ENCODE data around the gene POU5F2.

- TF ChIP-seq AFF4 (CRISPR knock-in tag; IDR thresholded peaks at IDR 0.05) (no peak), CBX1 (IDR thresholded peaks at IDR 0.05; ENCODE audit: low read depth) (no peak), MYNN (IDR thresholded peaks at IDR 0.05) (no peak), MYNN (CRISPR knock-in tag; IDR thresholded peaks at IDR 0.05) (no peak)
- TF ChIP-seq, protein P1, sequence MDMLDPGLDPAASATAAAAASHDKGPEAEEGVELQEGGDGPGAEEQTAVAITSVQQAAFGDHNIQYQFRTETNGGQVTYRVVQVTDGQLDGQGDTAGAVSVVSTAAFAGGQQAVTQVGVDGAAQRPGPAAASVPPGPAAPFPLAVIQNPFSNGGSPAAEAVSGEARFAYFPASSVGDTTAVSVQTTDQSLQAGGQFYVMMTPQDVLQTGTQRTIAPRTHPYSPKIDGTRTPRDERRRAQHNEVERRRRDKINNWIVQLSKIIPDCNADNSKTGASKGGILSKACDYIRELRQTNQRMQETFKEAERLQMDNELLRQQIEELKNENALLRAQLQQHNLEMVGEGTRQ (CRISPR knock-in tag; IDR thresholded peaks at IDR 0.05): no peak
Measured at GRCh38 chr5:93787598-93787997, 46.2 kb upstream of the POU5F2 start.

Data from K562 (cell line).